Measurements from ENCODE around the gene SH2D3C. TPM values are rescaled to one million over a fixed set of nuclear protein-coding genes. Genes with fewer than 3 reads are reported as not detected.

The SH2D3C gene
- total RNA-seq, 4 donors from 2014 or later = 2.6 to 10.1 (median 3.9) TPM

DNA sequence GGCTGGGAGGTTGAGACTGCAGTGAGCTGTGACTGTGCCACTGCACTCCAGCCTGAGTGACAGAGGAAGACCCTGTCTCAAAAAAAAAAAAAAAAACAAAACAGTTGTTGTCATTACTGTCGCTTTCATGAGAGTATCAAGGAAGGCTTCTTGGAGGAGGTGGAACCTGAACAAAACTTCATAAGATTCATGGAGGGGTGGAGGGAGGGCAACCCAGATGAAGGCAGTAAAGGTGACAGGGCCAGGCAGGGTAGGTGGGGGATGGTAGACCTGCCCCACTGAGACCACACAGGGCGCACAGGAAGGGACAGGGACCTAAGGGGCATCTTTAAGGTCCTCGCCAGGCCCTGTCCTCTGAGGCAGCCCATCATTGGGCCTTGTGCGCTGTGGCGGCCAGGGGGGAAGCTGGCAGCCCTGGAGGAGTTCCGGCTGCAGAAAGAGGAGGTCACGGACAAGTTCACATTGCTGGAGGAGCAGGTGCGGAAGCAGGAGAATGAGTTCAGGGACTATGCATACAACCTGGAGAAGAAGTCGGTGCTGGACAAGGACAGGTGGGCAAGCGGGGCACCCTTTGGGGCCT lies 68.2 kb downstream of the SH2D3C start:
- no peak overlapping the region for H3K27ac ChIP-seq
- H3K4me3 ChIP-seq = no peak overlapping the region
- no peaks in the 10 kb centered on the region for H3K9me3 ChIP-seq
- no peak for TF ChIP-seq POLR2AphosphoS5 (IDR thresholded peaks at IDR 0.05)
- TF ChIP-seq CTCF (IDR thresholded peaks at IDR 0.05) = no peak
- no peak for TF ChIP-seq EP300 (IDR thresholded peaks at IDR 0.05; ENCODE audit: low read depth)
- TF ChIP-seq POLR2A (IDR thresholded peaks at IDR 0.05) = no peak
- no peak for DNase-seq
- H3K27me3 ChIP-seq = no peaks in the 10 kb centered on the region
- WGBS, 2 donors (ENCODE audit: low coverage in 1 of 2) = 89% methylated on average over 10 of the region's 10 CpGs; no CpG with 5 or more reads in 1 of the 2 donors
- in situ Hi-C loops (cut with MboI; ENCODE audit: low pct_ligation_motif_present in 1 of 4, low pct_unique_long_range_greater_than_20kb in 1 of 4, low sequenced_read_pairs in 3 of 4) = no loop called here
- intact Hi-C loops (cut with DNase I; ENCODE audit: low total_unique reads) = no loop called here
- no peaks in the 10 kb centered on the region for H3K36me3 ChIP-seq
- H3K4me1 ChIP-seq = peaks cover 7 to 17% (median 12%) of the 10 kb centered on the region in 4 donors

DNA sequence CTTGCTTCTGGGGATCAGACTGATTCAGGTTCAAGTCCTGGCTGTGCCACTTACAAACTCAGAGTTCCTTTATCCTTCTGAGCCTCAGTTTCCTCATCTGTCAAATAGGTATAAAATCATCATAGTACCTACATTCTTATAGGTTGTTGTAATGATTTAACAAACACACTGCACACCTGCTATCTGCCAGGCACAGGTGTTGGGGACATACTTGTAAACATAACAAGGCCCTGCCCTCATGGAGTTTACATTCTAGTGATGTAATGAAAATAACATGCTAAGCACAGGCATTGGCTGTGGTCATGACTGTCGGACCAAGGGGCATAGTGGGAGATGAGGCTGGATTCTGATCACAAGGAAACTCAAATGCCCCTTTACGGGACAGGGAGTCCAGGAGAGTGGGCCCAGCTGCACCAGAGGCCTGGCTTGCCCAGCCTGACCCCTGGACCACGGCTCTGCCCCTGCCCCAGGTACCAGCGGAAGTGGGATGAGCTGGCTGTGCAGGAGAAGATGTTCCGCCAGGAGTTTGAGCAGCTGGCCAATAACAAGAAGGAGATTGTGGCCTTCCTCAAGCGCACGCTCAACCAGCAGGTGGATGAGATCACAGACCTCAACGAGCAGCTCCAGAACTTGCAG lies 69.4 kb downstream of the SH2D3C start:
- TF ChIP-seq EP300 (IDR thresholded peaks at IDR 0.05; ENCODE audit: low read depth) (no peak), CTCF (IDR thresholded peaks at IDR 0.05) (no peak), POLR2AphosphoS5 (IDR thresholded peaks at IDR 0.05) (no peak), POLR2A (IDR thresholded peaks at IDR 0.05) (no peak)
- H3K27me3 ChIP-seq = no peaks in the 10 kb centered on the region
- H3K4me1 ChIP-seq = peaks cover 0 to 8% (median 3%) of the 10 kb centered on the region in 4 donors
- in situ Hi-C loops (cut with MboI; ENCODE audit: low pct_ligation_motif_present in 1 of 4, low pct_unique_long_range_greater_than_20kb in 1 of 4, low sequenced_read_pairs in 3 of 4) (no loop called here), intact Hi-C loops (cut with DNase I; ENCODE audit: low total_unique reads) (no loop called here)
- no peak overlapping the region for H3K27ac ChIP-seq
- H3K4me3 ChIP-seq = no peak overlapping the region
- WGBS, 2 donors (ENCODE audit: low coverage in 1 of 2) = 88% methylated on average over 8 of the region's 8 CpGs; no CpG with 5 or more reads in 1 of the 2 donors
- H3K36me3 ChIP-seq = no peaks in the 10 kb centered on the region
- H3K9me3 ChIP-seq = no peaks in the 10 kb centered on the region
- DNase-seq = no peak

DNA sequence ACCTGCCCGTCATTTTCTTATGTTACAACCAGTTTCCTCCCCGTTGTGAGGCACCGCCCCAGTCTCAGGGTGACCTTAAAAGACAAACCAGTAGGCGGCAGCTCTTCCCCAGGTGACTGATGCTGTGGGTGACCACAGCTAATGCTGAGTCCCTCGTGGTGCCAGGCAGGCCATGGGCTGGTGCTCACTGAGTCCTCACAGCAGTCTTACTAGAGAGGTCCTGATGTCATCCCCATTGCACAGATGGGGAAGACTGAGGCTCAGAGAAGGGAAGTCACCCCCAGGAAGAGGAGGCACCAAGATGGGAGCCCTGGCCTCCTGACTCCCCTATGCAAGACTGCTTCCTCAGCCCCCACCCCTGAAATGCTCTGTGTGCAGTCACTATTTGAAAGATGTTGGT lies 70.7 kb downstream of the SH2D3C start:
- Histone ChIP-seq H3K9me3 (no peaks in the 10 kb centered on the region), H3K27me3 (no peaks in the 10 kb centered on the region), H3K36me3 (no peaks in the 10 kb centered on the region), H3K4me3 (no peak overlapping the region), H3K4me1 (peaks cover 0 to 8% (median 3%) of the 10 kb centered on the region in 4 donors), H3K27ac (no peak overlapping the region)
- in situ Hi-C loops (cut with MboI; ENCODE audit: low pct_ligation_motif_present in 1 of 4, low pct_unique_long_range_greater_than_20kb in 1 of 4, low sequenced_read_pairs in 3 of 4) (no loop called here), intact Hi-C loops (cut with DNase I; ENCODE audit: low total_unique reads) (no loop called here)
- WGBS, 2 donors (ENCODE audit: low coverage in 1 of 2) = 34% methylated on average over 5 of the region's 5 CpGs; no CpG with 5 or more reads in 1 of the 2 donors
- no peak for TF ChIP-seq POLR2A (IDR thresholded peaks at IDR 0.05)
- no peak for TF ChIP-seq POLR2AphosphoS5 (IDR thresholded peaks at IDR 0.05)
- TF ChIP-seq CTCF (IDR thresholded peaks at IDR 0.05) = peak in 2 of 5 experiments; percentile 11 to 29
- DNase-seq = peak; percentile 34

DNA sequence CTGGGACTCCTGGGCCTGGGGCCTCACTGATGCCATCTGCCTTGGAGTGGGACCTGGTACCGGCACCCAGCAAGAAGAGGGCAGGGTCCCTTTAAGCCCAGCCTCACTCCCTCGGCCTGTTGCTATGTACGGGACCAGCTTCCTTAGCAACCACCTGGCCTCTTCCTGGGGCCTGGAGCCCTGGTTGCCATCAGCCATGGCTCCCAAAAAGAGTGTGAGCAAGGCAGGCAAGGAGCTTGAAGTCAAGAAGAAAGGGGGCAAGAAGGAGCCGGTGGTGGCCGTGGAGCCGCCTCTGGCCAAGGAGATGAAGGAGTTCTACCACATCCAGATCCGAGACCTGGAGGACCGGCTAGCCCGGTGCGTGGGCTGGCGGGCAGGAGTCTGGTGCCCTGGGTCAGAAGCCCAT lies 71.6 kb downstream of the SH2D3C start, which contains the start of gene CFAP157:
Gene CFAP157, plus strand, starts transcription at position 153 of the 406 bp plus-strand sequence. Its CDS starts 44 bp downstream, at position 197.
- Histone ChIP-seq H3K27ac (no peak within 1 kb of the TSS), H3K4me1 (peaks cover 0 to 8% (median 3%) of the 10 kb centered on the region in 4 donors), H3K36me3 (no peaks in the 10 kb centered on the region), H3K9me3 (no peaks in the 10 kb centered on the region), H3K4me3 (no peak within 1 kb of the TSS), H3K27me3 (no peaks in the 10 kb centered on the region)
- in situ Hi-C loops (cut with MboI; ENCODE audit: low pct_ligation_motif_present in 1 of 4, low pct_unique_long_range_greater_than_20kb in 1 of 4, low sequenced_read_pairs in 3 of 4) (no loop called here), intact Hi-C loops (cut with DNase I; ENCODE audit: low total_unique reads) (no loop called here)
- no peak for TF ChIP-seq CTCF (IDR thresholded peaks at IDR 0.05)
- no peak for TF ChIP-seq POLR2A (IDR thresholded peaks at IDR 0.05)
- no peak for TF ChIP-seq POLR2AphosphoS5 (IDR thresholded peaks at IDR 0.05)
- TF ChIP-seq EP300 (IDR thresholded peaks at IDR 0.05; ENCODE audit: low read depth) = no peak
- 56% methylated on average over 11 of the region's 11 CpGs; no CpG with 5 or more reads in 1 of the 2 donors for WGBS, 2 donors (ENCODE audit: low coverage in 1 of 2)
- no peak for DNase-seq

All from transverse colon (tissue), 4 donors.